ENCODE results near the gene BCL3.

GRCh38 chr19:44749994-44750393, 1.5 kb downstream of the BCL3 start:
- TF ChIP-seq POLR2A (IDR thresholded peaks at IDR 0.05; ENCODE audit: low read length) (no peak), GATA1 (IDR thresholded peaks at IDR 0.05; ENCODE audit: low read depth, low read length) (no peak)

All from erythroblast (primary cell).